Muscle of arm (tissue), 12 donors: Measurements from ENCODE around the gene ZNF526. TPM values are rescaled to one million over a fixed set of nuclear protein-coding genes. Genes with fewer than 3 reads are reported as not detected.

ENCODE experiments used
- DNase-seq: peaks from one replicate; pipeline ENCODE4 v3.0.0-alpha.2; 2013
- polyA plus RNA-seq, 12 donors: library from polyadenylated mRNA; unstranded; fragments of 120-200 nt; gene quantifications; one replicate each; pipeline ENCODE4 v1.2.1, GENCODE V29; 2013; ENCODE audit not compliant: insufficient read length in 12 of 12

Gene ZNF526
- polyA plus RNA-seq, 12 donors: 4.5 to 8.4 (median 6.8) TPM; not detected in 1

GRCh38 chr19:42244347-42245220 lies 24.5 kb downstream of the ZNF526 start:
- DNase-seq: peak; percentile 96

GRCh38 chr19:42245231-42245630 lies 25.1 kb downstream of the ZNF526 start:
- DNase-seq: no peak

- DNase-seq: no peak
Observed at GRCh38 chr19:42246143-42246921, 26.2 kb downstream of the ZNF526 start.

- DNase-seq: no peak
Observed at GRCh38 chr19:42246922-42247639, 27.0 kb downstream of the ZNF526 start.

GRCh38 chr19:42247640-42248199 lies 27.6 kb downstream of the ZNF526 start:
- no peak for DNase-seq

- DNase-seq: no peak
Observed at GRCh38 chr19:42248270-42249148, 28.4 kb downstream of the ZNF526 start.

- no peak for DNase-seq
Observed at GRCh38 chr19:42249149-42249750, 29.1 kb downstream of the ZNF526 start.

- no peak for DNase-seq
Observed at GRCh38 chr19:42249769-42250168, 29.7 kb downstream of the ZNF526 start.

- no peak for DNase-seq
Observed at GRCh38 chr19:42250183-42250665, 30.1 kb downstream of the ZNF526 start.

- no peak for DNase-seq
Observed at GRCh38 chr19:42250666-42251531, 30.8 kb downstream of the ZNF526 start.

GRCh38 chr19:42251572-42252358 lies 31.7 kb downstream of the ZNF526 start:
- no peak for DNase-seq

GRCh38 chr19:42252365-42253244 lies 32.5 kb downstream of the ZNF526 start:
- DNase-seq: no peak

GRCh38 chr19:42253245-42254088 lies 33.4 kb downstream of the ZNF526 start:
- DNase-seq: peak; percentile 59

- DNase-seq: peak; percentile 85
Observed at GRCh38 chr19:42254089-42254849, 34.2 kb downstream of the ZNF526 start.
